GM12878 (cell line): ENCODE measurements around the gene CREG2.
"Not testable (repeated sequence)": the region's sequence is repeated elsewhere in the genome, so short reads cannot be mapped to it uniquely, and the experiment has no call there.

Experiments
- CTCF ChIP-seq, 3 experiments: IDR thresholded peaks in 2 of 3; conservative IDR thresholded peaks in 1 of 3; 2 replicates each; pipeline ENCODE4 v1.5.1; 2011; ENCODE audit warnings: low read depth in 3 of 3, low read length in 3 of 3, mild to moderate bottlenecking in 3 of 3, control low read depth in 2 of 3, moderate library complexity in 2 of 3, inconsistent platforms in 1 of 3, mixed read lengths in 1 of 3; ENCODE audit not compliant: control insufficient read depth in 2 of 3, insufficient read depth in 1 of 3; ENCODE audit errors: extremely low read depth in 1 of 3
- EP300 ChIP-seq, 2 experiments: fragments of 150-350 bp in 1 of 2; IDR thresholded peaks; 2 replicates each; pipeline ENCODE4 v1.6.1; 2011 to 2012; ENCODE audit warnings: low read depth in 2 of 2, low read length in 2 of 2, borderline replicate concordance in 1 of 2, improper control_type of control experiment in 1 of 2, inconsistent platforms in 1 of 2; ENCODE audit not compliant: control insufficient read depth in 1 of 2
- KDM1A ChIP-seq: fragments of 200-600 bp; sonication (generic); IDR thresholded peaks from 2 replicates; pipeline ENCODE4 v1.6.1; 2016; ENCODE audit warnings: borderline replicate concordance
- POLR2A ChIP-seq: IDR thresholded peaks from 2 replicates; pipeline ENCODE4 v1.6.1; 2011; ENCODE audit warnings: low read depth, mild to moderate bottlenecking, low read length

- TF ChIP-seq POLR2A; KDM1A; EP300 (IDR thresholded peaks at IDR 0.05; ENCODE audit: borderline replicate concordance in 1 of 2, control insufficient read depth in 1 of 2, low read depth in 2 of 2, low read length in 2 of 2); CTCF (IDR thresholded peaks at IDR 0.05 in 2 of 3, conservative IDR thresholded peaks at IDR 0.05 in 1 of 3; ENCODE audit: control insufficient read depth in 2 of 3, extremely low read depth in 1 of 3, insufficient read depth in 1 of 3, low read depth in 3 of 3, low read length in 3 of 3): not testable (repeated sequence)
Measured at GRCh38 chr2:101316568-101316967, 70.7 kb downstream of the CREG2 start.
